K562 (cell line): ENCODE measurements around the gene SLC25A11. TPM values are rescaled to one million over a fixed set of nuclear protein-coding genes. Genes with fewer than 3 reads are reported as not detected.

Experiments
- AFF4 ChIP-seq: sonication (generic); formaldehyde crosslinking; IDR thresholded peaks from 2 replicates; pipeline ENCODE4 v1.8.0; 2023; ENCODE audit warnings: mild to moderate bottlenecking, missing genetic modification reagents
- CAMTA2 ChIP-seq: fragments of 250-450 bp; sonication (Bioruptor Pico); conservative IDR thresholded peaks from 2 replicates; pipeline ENCODE4 v1.5.1; 2022
- ETV1 ChIP-seq: fragments of 450-650 bp; conservative IDR thresholded peaks from 2 replicates; pipeline ENCODE4 v1.6.1; 2016; ENCODE audit warnings: missing genetic modification characterization, control low read depth, low read depth, missing compliant biosample characterization
- FOSL1 ChIP-seq: fragments of 200-800 bp; sonication (Bioruptor generic); conservative IDR thresholded peaks from 2 replicates; pipeline ENCODE4 v1.6.1; 2016; ENCODE audit warnings: missing genetic modification characterization, missing compliant biosample characterization
- FOXO4 ChIP-seq: fragments of 450-650 bp; formaldehyde crosslinking; IDR thresholded peaks from 2 replicates; pipeline ENCODE4 v1.4.0; 2020; ENCODE audit warnings: mild to moderate bottlenecking, moderate library complexity
- HOMEZ ChIP-seq: fragments of 250-450 bp; sonication (Bioruptor Pico); IDR thresholded peaks from 2 replicates; pipeline ENCODE4 v1.4.0; 2020; ENCODE audit warnings: mild to moderate bottlenecking, moderate library complexity
- MBD2 ChIP-seq: sonication (generic); IDR thresholded peaks from 2 replicates; pipeline ENCODE4 v1.6.1; 2016; ENCODE audit warnings: low read depth, borderline replicate concordance
- MYBL2 ChIP-seq, 2 experiments: fragments of 450-650 bp in 1 of 2; sonication (generic) in 1 of 2; formaldehyde crosslinking in 1 of 2; IDR thresholded peaks; 2 replicates each; pipeline versions ENCODE4 v1.6.1 to v1.8.1; 2017 to 2022; ENCODE audit warnings: borderline replicate concordance in 1 of 2, inconsistent platforms in 1 of 2, low read depth in 1 of 2, mild to moderate bottlenecking in 1 of 2, missing genetic modification reagents in 1 of 2, moderate library complexity in 1 of 2
- NCOA4 ChIP-seq: fragments of 450-650 bp; IDR thresholded peaks from 2 replicates; pipeline ENCODE4 v1.6.1; 2018; ENCODE audit warnings: mild to moderate bottlenecking; ENCODE audit not compliant: partially characterized antibody
- THRB ChIP-seq: fragments of 450-650 bp; formaldehyde crosslinking; conservative IDR thresholded peaks from 2 replicates; pipeline ENCODE4 v1.4.0; 2022; ENCODE audit warnings: mild to moderate bottlenecking, missing genetic modification characterization
- U2AF1 ChIP-seq: fragments of 200-400 bp; formaldehyde crosslinking; optimal IDR thresholded peaks from 2 replicates; pipeline ENCODE3; 2017; ENCODE audit warnings: mild to moderate bottlenecking, low read depth, low read length, moderate library complexity
- ZKSCAN1 ChIP-seq: fragments of 150-350 bp; IDR thresholded peaks from 2 replicates; pipeline ENCODE4 v1.6.1; 2016; ENCODE audit warnings: low read depth, low read length
- ZNF175 ChIP-seq: fragments of 200-800 bp; sonication (Bioruptor generic); IDR thresholded peaks from 2 replicates; pipeline ENCODE4 v1.6.1; 2016; ENCODE audit warnings: low read depth, mild to moderate bottlenecking, missing genetic modification characterization, missing compliant biosample characterization
- polyA plus RNA-seq, 8 experiments: library from polyadenylated mRNA; depleted of rRNA in 4 of 8; stranded (reverse) in 5 of 8; unstranded in 3 of 8; fragments of >200 nt; fragmentation: Nextera tagmentation in 2 of 8; fragmentation: Illumina TruSeq in 1 of 8; extraction: Ambion mirVana in 2 of 8; extraction: Trizol in 1 of 8; gene quantifications; 2 replicates each; pipeline versions ENCODE4 v1.2.1 to v1.2.3, GENCODE V29; 2011 to 2014; ENCODE audit warnings: inconsistent platforms in 1 of 8, missing spikeins in 1 of 8
- total RNA-seq, 7 experiments: library from RNA; depleted of rRNA in 6 of 7; stranded (reverse); fragments of >200 nt in 6 of 7; fragmentation: Illumina TruSeq in 2 of 7; extraction: Trizol in 2 of 7; gene quantifications; 2 replicates each; pipeline versions ENCODE4 v1.2.1 to v1.2.3, GENCODE V29; 2011 to 2021; ENCODE audit warnings: low replicate concordance in 1 of 7
- TF ChIP-seq, protein P1 (sequence below): sonication (generic); formaldehyde crosslinking; IDR thresholded peaks from 2 replicates; pipeline ENCODE4 v1.8.1; 2023; ENCODE audit warnings: mild to moderate bottlenecking, missing genetic modification reagents

SLC25A11 gene
- total and polyA plus RNA-seq, 9 of the 15 experiments (the other 6 are each of a cell fraction or from before 2014, with no cell fraction given): 3.1 to 56.7 (median 32.9) TPM

- TF ChIP-seq NCOA4 (no peak), AFF4 (no peak; the same call in 1 of the 2 replicates), ETV1 (peak; percentile 42), ZNF175 (CRISPR knock-in tag) (no peak), HOMEZ (CRISPR knock-in tag) (no peak), CAMTA2 (CRISPR knock-in tag) (no peak), ZKSCAN1 (peak; percentile 11; the same call in 1 of the 2 replicates), U2AF1 (peak; percentile 94), MBD2 (no peak), FOXO4 (CRISPR knock-in tag) (no peak), THRB (CRISPR knock-in tag) (no peak), MYBL2 (IDR thresholded peaks at IDR 0.05; ENCODE audit: low read depth) (no peak), MYBL2 (CRISPR knock-in tag; IDR thresholded peaks at IDR 0.05; ENCODE audit: borderline replicate concordance) (no peak), FOSL1 (tag) (peak; percentile 51; the same call in 1 of the 2 replicates)
- TF ChIP-seq, protein P1, sequence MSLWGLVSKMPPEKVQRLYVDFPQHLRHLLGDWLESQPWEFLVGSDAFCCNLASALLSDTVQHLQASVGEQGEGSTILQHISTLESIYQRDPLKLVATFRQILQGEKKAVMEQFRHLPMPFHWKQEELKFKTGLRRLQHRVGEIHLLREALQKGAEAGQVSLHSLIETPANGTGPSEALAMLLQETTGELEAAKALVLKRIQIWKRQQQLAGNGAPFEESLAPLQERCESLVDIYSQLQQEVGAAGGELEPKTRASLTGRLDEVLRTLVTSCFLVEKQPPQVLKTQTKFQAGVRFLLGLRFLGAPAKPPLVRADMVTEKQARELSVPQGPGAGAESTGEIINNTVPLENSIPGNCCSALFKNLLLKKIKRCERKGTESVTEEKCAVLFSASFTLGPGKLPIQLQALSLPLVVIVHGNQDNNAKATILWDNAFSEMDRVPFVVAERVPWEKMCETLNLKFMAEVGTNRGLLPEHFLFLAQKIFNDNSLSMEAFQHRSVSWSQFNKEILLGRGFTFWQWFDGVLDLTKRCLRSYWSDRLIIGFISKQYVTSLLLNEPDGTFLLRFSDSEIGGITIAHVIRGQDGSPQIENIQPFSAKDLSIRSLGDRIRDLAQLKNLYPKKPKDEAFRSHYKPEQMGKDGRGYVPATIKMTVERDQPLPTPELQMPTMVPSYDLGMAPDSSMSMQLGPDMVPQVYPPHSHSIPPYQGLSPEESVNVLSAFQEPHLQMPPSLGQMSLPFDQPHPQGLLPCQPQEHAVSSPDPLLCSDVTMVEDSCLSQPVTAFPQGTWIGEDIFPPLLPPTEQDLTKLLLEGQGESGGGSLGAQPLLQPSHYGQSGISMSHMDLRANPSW (CRISPR knock-in tag): no peak
Observed at GRCh38 chr17:4986951-4987766, 47.3 kb upstream of the SLC25A11 start, which contains the start of gene CAMTA2 (continued).
